Type B pancreatic cell (in vitro differentiated cells): ENCODE measurements around the gene DTX1. TPM values are rescaled to one million over a fixed set of nuclear protein-coding genes. Genes with fewer than 3 reads are reported as not detected.

ENCODE experiments used
- DNase-seq: peaks from one replicate; pipeline ENCODE4 v3.0.0; 2021; ENCODE audit warnings: mixed read lengths; ENCODE audit not compliant: unreplicated experiment; ENCODE audit errors: extremely low spot score
- H3K27ac Mint-ChIP-seq: 2 replicates; pipeline ENCODE4 v1.8.0; 2021; ENCODE audit warnings: mild to moderate bottlenecking, mixed read lengths
- H3K27me3 Mint-ChIP-seq: 2 replicates; pipeline ENCODE4 v1.8.0; 2021; ENCODE audit warnings: mixed read lengths
- H3K36me3 Mint-ChIP-seq: 2 replicates; pipeline ENCODE4 v1.8.0; 2021; ENCODE audit warnings: mixed read lengths
- H3K4me1 Mint-ChIP-seq: one replicate; pipeline ENCODE4 v1.8.0; 2021; ENCODE audit warnings: mixed read lengths; ENCODE audit not compliant: unreplicated experiment
- H3K4me3 Mint-ChIP-seq: 2 replicates; pipeline ENCODE4 v1.8.0; 2021; ENCODE audit warnings: mild to moderate bottlenecking, mixed read lengths
- H3K9me3 Mint-ChIP-seq: 2 replicates; pipeline ENCODE4 v1.8.0; 2021; ENCODE audit warnings: mixed read lengths
- CTCF ChIP-seq: fragments of 200-600 bp; sonication (generic); conservative IDR thresholded peaks from 2 replicates; pipeline ENCODE4 v1.5.0; 2021; ENCODE audit warnings: antibody characterized with exemption, mild to moderate bottlenecking
- total RNA-seq: library from RNA; stranded (reverse); gene quantifications from 2 replicates; pipeline ENCODE4 v1.2.1, GENCODE V29; 2021; ENCODE audit warnings: low replicate concordance

The DTX1 gene
- total RNA-seq, 1 donor from 2014 or later: 2.4 TPM

- DNase-seq: no peak
- Mint-ChIP-seq H3K4me3 (no peak overlapping the region), H3K36me3 (no peaks in the 10 kb centered on the region), H3K27ac (no peak overlapping the region), H3K9me3 (no peaks in the 10 kb centered on the region), H3K27me3 (peaks cover 18% of the 10 kb centered on the region), H3K4me1 (no peaks in the 10 kb centered on the region)
- TF ChIP-seq CTCF: no peak
Measured at GRCh38 chr12:113099364-113099763, 42.8 kb downstream of the DTX1 start.

- TF ChIP-seq CTCF: no peak
- no peak for DNase-seq
- Mint-ChIP-seq H3K4me1 (no peaks in the 10 kb centered on the region), H3K36me3 (no peaks in the 10 kb centered on the region), H3K4me3 (no peak overlapping the region), H3K27ac (no peak overlapping the region), H3K27me3 (peaks cover 22% of the 10 kb centered on the region), H3K9me3 (no peaks in the 10 kb centered on the region)
Measured at GRCh38 chr12:113099764-113100163, 43.2 kb downstream of the DTX1 start.

- Mint-ChIP-seq H3K4me1 (no peaks in the 10 kb centered on the region), H3K4me3 (no peak overlapping the region), H3K27ac (no peak overlapping the region), H3K9me3 (no peaks in the 10 kb centered on the region), H3K36me3 (no peaks in the 10 kb centered on the region), H3K27me3 (peaks cover 35% of the 10 kb centered on the region)
- TF ChIP-seq CTCF: no peak
- DNase-seq: no peak
Measured at GRCh38 chr12:113101751-113102150, 45.2 kb downstream of the DTX1 start.

GRCh38 chr12:113102811-113103210 lies 46.3 kb downstream of the DTX1 start:
- no peaks in the 10 kb centered on the region for H3K4me1 Mint-ChIP-seq
- H3K4me3 Mint-ChIP-seq: no peak overlapping the region
- no peak for DNase-seq
- H3K36me3 Mint-ChIP-seq: no peaks in the 10 kb centered on the region
- peaks cover 43% of the 10 kb centered on the region for H3K27me3 Mint-ChIP-seq
- TF ChIP-seq CTCF: no peak
- H3K27ac Mint-ChIP-seq: no peak overlapping the region
- no peaks in the 10 kb centered on the region for H3K9me3 Mint-ChIP-seq

- Mint-ChIP-seq H3K4me3 (peak overlapping the region; percentile 80), H3K27me3 (peaks cover 44% of the 10 kb centered on the region), H3K4me1 (no peaks in the 10 kb centered on the region), H3K27ac (no peak overlapping the region), H3K9me3 (no peaks in the 10 kb centered on the region), H3K36me3 (no peaks in the 10 kb centered on the region)
- no peak for TF ChIP-seq CTCF
- DNase-seq: no peak
Measured at GRCh38 chr12:113103756-113104450, 47.4 kb downstream of the DTX1 start.
